Endodermal cell (in vitro differentiated cells): Measurements from ENCODE around the gene ATP6V0E1. TPM values are rescaled to one million over a fixed set of nuclear protein-coding genes. Genes with fewer than 3 reads are reported as not detected.

Experiments used
- DNase-seq: peaks from one replicate; pipeline ENCODE4 v3.0.0-alpha.2; 2017
- H3K27ac ChIP-seq: 2 replicates; pipeline ENCODE4 v1.5.1; 2013; ENCODE audit warnings: mild to moderate bottlenecking, low read depth, low read length, moderate library complexity
- H3K27me3 ChIP-seq: 2 replicates; pipeline ENCODE4 v1.6.1; 2013; ENCODE audit warnings: mild to moderate bottlenecking, low read length, moderate library complexity; ENCODE audit not compliant: insufficient read depth, control insufficient read depth, poor library complexity, severe bottlenecking
- H3K36me3 ChIP-seq: 2 replicates; pipeline ENCODE4 v1.7.0; 2013; ENCODE audit warnings: mild to moderate bottlenecking, low read length, moderate library complexity; ENCODE audit not compliant: control insufficient read depth, insufficient read depth
- H3K4me1 ChIP-seq: one replicate; pipeline ENCODE4 v1.7.0; 2013; ENCODE audit warnings: low read length; ENCODE audit not compliant: control insufficient read depth, insufficient read depth
- H3K4me3 ChIP-seq: 2 replicates; pipeline ENCODE4 v1.5.1; 2013; ENCODE audit warnings: mild to moderate bottlenecking, low read length, moderate library complexity
- H3K9ac ChIP-seq: 2 replicates; pipeline ENCODE4 v1.6.1; 2013; ENCODE audit warnings: mild to moderate bottlenecking, low read length, moderate library complexity; ENCODE audit not compliant: poor library complexity, severe bottlenecking; ENCODE audit errors: extremely low read depth
- H3K9me3 ChIP-seq: 2 replicates; pipeline ENCODE4 v1.6.1; 2013; ENCODE audit warnings: mild to moderate bottlenecking, low read length, moderate library complexity; ENCODE audit not compliant: control insufficient read depth
- H3K27ac Mint-ChIP-seq: 2 replicates; pipeline ENCODE4 v1.8.0; 2020; ENCODE audit warnings: mixed read lengths
- H3K27me3 Mint-ChIP-seq: 2 replicates; pipeline ENCODE4 v1.8.0; 2021; ENCODE audit warnings: mild to moderate bottlenecking, mixed read lengths; ENCODE audit not compliant: insufficient read depth
- H3K36me3 Mint-ChIP-seq: 2 replicates; pipeline ENCODE4 v1.8.0; 2020; ENCODE audit warnings: low read depth, mixed read lengths
- H3K4me1 Mint-ChIP-seq: 2 replicates; pipeline ENCODE4 v1.8.0; 2020; ENCODE audit warnings: mixed read lengths
- H3K4me3 Mint-ChIP-seq: 2 replicates; pipeline ENCODE4 v1.8.0; 2020; ENCODE audit warnings: mild to moderate bottlenecking, moderate library complexity, mixed read lengths
- H3K9me3 Mint-ChIP-seq: 2 replicates; pipeline ENCODE4 v1.8.0; 2020; ENCODE audit warnings: mild to moderate bottlenecking, mixed read lengths
- CTCF ChIP-seq: fragments of 200-600 bp; sonication (generic); conservative IDR thresholded peaks from 2 replicates; pipeline ENCODE4 v1.5.0; 2021; ENCODE audit warnings: antibody characterized with exemption, mild to moderate bottlenecking
- WGBS, 2 experiments: methylation state at CpG; one replicate each; pipeline versions ENCODE4 v1.1.5 to v1.1.7; 2013; ENCODE audit warnings: missing lambda C conversion rate in 2 of 2, mixed read lengths in 1 of 2; ENCODE audit not compliant: insufficient coverage in 1 of 2, insufficient read length in 1 of 2; 5-methylcytosine and 5-hydroxymethylcytosine counted together
- total RNA-seq, 2 donors: library from RNA; stranded (reverse); fragmentation: NEBNext Ultra II Directional in 1 of 2; extraction: Animal tissue kit (Norgen Biotek cat#: 25700) in 1 of 2; gene quantifications; 2 replicates in 1 of 2; 3 replicates in 1 of 2; pipeline ENCODE4 v1.2.1, GENCODE V29; 2021

ATP6V0E1 gene
- total RNA-seq, 2 donors from 2014 or later = 119 to 128 TPM

DNA sequence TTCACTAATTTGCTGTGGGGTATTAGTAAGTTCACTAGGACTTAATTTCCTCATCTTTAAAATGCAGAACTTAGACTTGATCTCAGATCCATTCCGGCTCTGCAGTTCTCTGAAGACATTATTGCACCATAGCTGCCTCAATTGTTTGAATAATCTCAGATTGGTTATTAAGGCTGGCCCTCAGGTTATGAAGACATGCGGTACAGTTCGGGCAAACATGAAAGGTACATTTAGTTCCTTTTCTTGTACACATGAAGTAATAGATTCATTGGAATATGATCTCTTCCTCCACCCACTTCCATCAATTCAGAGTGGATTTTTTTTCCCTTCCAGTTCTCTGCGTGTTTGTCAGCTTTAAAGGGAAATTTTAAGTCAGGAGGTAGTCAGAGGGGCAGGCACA, 28.0 kb downstream of the ATP6V0E1 start:
- 98 to 100% methylated on average over 1 to 4 of the region's 4 CpGs for WGBS, 2 experiments
- Histone ChIP-seq H3K9ac (no peak overlapping the region), H3K9me3 (no peaks in the 10 kb centered on the region), H3K27me3 (no peaks in the 10 kb centered on the region), H3K27ac (no peak overlapping the region), H3K4me1 (peaks cover 10% of the 10 kb centered on the region), H3K36me3 (peaks cover 16% of the 10 kb centered on the region), H3K4me3 (no peak overlapping the region)
- no peak overlapping the region for H3K4me3 Mint-ChIP-seq
- no peaks in the 10 kb centered on the region for H3K9me3 Mint-ChIP-seq
- peaks cover 17% of the 10 kb centered on the region for H3K4me1 Mint-ChIP-seq
- TF ChIP-seq CTCF = no peak
- no peaks in the 10 kb centered on the region for H3K27me3 Mint-ChIP-seq
- DNase-seq = no peak
- no peak overlapping the region for H3K27ac Mint-ChIP-seq
- peaks cover 15% of the 10 kb centered on the region for H3K36me3 Mint-ChIP-seq

DNA sequence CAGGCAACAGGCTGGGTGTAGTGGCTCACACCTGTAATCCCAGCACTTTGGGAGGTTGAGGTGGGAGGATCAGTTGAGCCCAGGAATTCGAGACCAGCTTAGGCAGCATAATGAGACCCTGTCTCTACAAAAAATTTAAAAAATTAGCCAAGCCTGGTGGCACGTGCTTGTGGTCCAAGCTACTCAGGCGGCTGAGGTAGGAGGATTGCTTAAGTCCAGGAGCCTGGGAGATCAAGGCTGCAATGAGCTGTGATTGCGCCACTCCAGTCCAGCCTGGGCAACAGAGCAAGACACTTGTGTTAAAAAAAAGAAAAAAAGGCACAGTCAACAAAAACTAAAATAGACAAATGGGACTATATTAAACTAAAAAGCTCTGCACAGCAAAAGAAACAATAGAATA, 29.3 kb downstream of the ATP6V0E1 start:
- Histone ChIP-seq H3K36me3 (peaks cover 16% of the 10 kb centered on the region), H3K9me3 (no peaks in the 10 kb centered on the region), H3K4me3 (no peak overlapping the region), H3K27me3 (no peaks in the 10 kb centered on the region), H3K4me1 (peaks cover 10% of the 10 kb centered on the region), H3K9ac (no peak overlapping the region), H3K27ac (no peak overlapping the region)
- TF ChIP-seq CTCF = no peak
- WGBS, 2 experiments = 93% methylated on average over 4 of the region's 4 CpGs
- no peak for DNase-seq
- Mint-ChIP-seq H3K4me3 (no peak overlapping the region), H3K27me3 (no peaks in the 10 kb centered on the region), H3K36me3 (peaks cover 18% of the 10 kb centered on the region), H3K27ac (no peak overlapping the region), H3K4me1 (peaks cover 22% of the 10 kb centered on the region), H3K9me3 (no peaks in the 10 kb centered on the region)

- peak overlapping the region; percentile 5 for H3K4me3 ChIP-seq
- no peak overlapping the region for H3K9ac ChIP-seq
- 96 to 100% methylated on average over 4 of the region's 4 CpGs for WGBS, 2 experiments
- Mint-ChIP-seq H3K4me1 (peaks cover 24% of the 10 kb centered on the region), H3K27me3 (no peaks in the 10 kb centered on the region), H3K9me3 (no peaks in the 10 kb centered on the region), H3K36me3 (peaks cover 27% of the 10 kb centered on the region), H3K27ac (no peak overlapping the region), H3K4me3 (no peak overlapping the region)
- DNase-seq = no peak
- H3K27ac ChIP-seq = no peak overlapping the region
- peaks cover 10% of the 10 kb centered on the region for H3K4me1 ChIP-seq
- no peak for TF ChIP-seq CTCF
- peaks cover 21% of the 10 kb centered on the region for H3K36me3 ChIP-seq
- H3K9me3 ChIP-seq = peaks cover 7% of the 10 kb centered on the region
- H3K27me3 ChIP-seq = no peaks in the 10 kb centered on the region
These were observed 31.1 kb downstream of the ATP6V0E1 start for GRCh38 chr5:173014671-173015070.
